HUES64 (cell line): Measurements from ENCODE around the gene NDUFA3.

Experiments used
- H3K27ac ChIP-seq: 2 replicates; pipeline ENCODE4 v1.7.0; 2013; ENCODE audit warnings: low read depth, low read length, inconsistent platforms
- H3K27me3 ChIP-seq: 2 replicates; pipeline ENCODE4 v1.6.1; 2013; ENCODE audit warnings: mild to moderate bottlenecking, low read length; ENCODE audit not compliant: insufficient read depth
- H3K36me3 ChIP-seq: 2 replicates; pipeline ENCODE4 v1.6.1; 2013; ENCODE audit warnings: mild to moderate bottlenecking, low read length; ENCODE audit not compliant: insufficient read depth
- H3K4me1 ChIP-seq: 2 replicates; pipeline ENCODE4 v1.6.1; 2013; ENCODE audit warnings: mild to moderate bottlenecking, low read length, moderate library complexity; ENCODE audit not compliant: insufficient read depth
- H3K4me3 ChIP-seq: 2 replicates; pipeline ENCODE4 v1.5.1; 2013; ENCODE audit warnings: mild to moderate bottlenecking, low read length, moderate library complexity
- H3K9ac ChIP-seq: 2 replicates; pipeline ENCODE4 v1.6.1; 2013; ENCODE audit warnings: mild to moderate bottlenecking, low read depth, low read length
- H3K9me3 ChIP-seq: 2 replicates; pipeline ENCODE4 v1.6.1; 2013; ENCODE audit warnings: low read depth, low read length; ENCODE audit not compliant: insufficient read depth
- WGBS: fragments of 150-250, 120-280 bp; methylation state at CpG from one replicate; pipeline ENCODE4 v1.1.7; 2013; ENCODE audit warnings: missing lambda C conversion rate; 5-methylcytosine and 5-hydroxymethylcytosine counted together

Gene NDUFA3

DNA sequence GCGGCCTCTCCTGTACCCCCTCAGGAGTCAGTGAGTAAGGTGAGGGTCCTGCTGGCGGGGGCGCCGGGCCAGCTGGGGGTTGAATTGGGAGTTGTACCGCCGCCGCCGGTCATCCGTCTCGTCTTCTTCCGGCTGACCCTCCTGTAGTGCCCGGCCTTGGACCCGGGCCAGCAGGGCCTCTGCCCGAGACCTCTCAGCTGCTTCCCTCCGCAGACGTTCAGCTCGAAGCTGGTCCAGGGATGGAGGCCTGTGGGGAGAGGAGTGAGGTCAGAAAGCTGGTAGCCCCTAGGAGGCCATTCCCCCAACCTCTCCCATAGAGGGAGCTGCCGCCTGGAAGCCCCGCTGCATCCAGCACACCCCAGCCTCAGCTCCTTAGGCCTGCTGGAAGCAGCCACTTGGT, 53.0 kb downstream of the NDUFA3 start:
- 95% methylated on average over 18 of the region's 19 CpGs for WGBS
- Histone ChIP-seq H3K36me3 (peaks cover 62% of the 10 kb centered on the region), H3K4me3 (no peak overlapping the region), H3K9ac (no peak overlapping the region), H3K4me1 (peaks cover 7% of the 10 kb centered on the region; the same call in 1 of the 2 replicates), H3K27ac (no peak overlapping the region), H3K27me3 (no peaks in the 10 kb centered on the region), H3K9me3 (no peaks in the 10 kb centered on the region)

DNA sequence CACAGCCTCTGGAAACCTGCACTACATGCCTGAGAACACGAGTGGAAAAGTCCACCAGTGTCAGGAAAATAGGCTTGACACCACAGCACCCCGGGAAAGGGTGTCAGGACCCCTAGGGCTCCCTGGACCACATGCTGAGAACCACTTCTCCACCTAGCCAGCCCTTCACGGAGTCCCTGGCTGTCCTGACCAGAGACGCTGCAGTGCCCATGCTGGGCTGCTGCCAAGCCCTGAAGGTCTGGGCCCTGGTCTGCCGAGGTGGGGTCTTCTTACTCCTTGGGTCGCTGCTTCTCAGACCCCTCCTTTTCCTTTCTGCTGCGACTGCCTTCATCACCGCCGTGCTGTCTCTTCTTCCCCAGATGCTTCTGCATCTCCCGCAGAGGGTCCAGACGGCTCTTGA, 53.8 kb downstream of the NDUFA3 start:
- 94% methylated on average over 11 of the region's 11 CpGs for WGBS
- Histone ChIP-seq H3K9ac (no peak overlapping the region), H3K9me3 (no peaks in the 10 kb centered on the region), H3K27me3 (no peaks in the 10 kb centered on the region), H3K4me3 (no peak overlapping the region), H3K27ac (no peak overlapping the region), H3K36me3 (peaks cover 55% of the 10 kb centered on the region), H3K4me1 (peaks cover 11% of the 10 kb centered on the region; the same call in 1 of the 2 replicates)

DNA sequence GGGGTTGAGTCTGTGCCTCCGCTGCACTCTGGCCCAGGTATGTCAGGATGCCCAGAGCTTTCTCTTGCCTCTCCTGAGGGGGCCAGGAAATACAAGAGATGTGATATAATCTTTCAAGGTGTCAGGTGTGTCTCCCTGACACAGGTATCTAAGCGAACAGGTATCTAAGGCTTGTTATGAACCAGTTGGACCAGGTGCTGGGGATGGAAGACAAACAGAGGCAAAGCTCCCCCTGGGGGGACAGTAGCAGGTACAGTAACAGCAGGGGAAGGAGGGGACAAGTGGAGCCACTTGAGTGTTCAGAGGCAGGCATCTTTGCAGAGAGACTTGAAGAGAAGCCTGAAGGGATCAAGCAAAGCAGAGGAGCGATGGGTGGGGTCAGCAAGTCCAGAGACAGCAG, 54.3 kb downstream of the NDUFA3 start:
- Histone ChIP-seq H3K4me1 (peaks cover 11% of the 10 kb centered on the region; the same call in 1 of the 2 replicates), H3K27ac (no peak overlapping the region), H3K9ac (no peak overlapping the region), H3K36me3 (peaks cover 50% of the 10 kb centered on the region), H3K27me3 (no peaks in the 10 kb centered on the region), H3K4me3 (no peak overlapping the region), H3K9me3 (no peaks in the 10 kb centered on the region)
- 94% methylated on average over 3 of the region's 3 CpGs for WGBS
